Measurements from ENCODE around the gene MED27.

- TF ChIP-seq, protein P1, sequence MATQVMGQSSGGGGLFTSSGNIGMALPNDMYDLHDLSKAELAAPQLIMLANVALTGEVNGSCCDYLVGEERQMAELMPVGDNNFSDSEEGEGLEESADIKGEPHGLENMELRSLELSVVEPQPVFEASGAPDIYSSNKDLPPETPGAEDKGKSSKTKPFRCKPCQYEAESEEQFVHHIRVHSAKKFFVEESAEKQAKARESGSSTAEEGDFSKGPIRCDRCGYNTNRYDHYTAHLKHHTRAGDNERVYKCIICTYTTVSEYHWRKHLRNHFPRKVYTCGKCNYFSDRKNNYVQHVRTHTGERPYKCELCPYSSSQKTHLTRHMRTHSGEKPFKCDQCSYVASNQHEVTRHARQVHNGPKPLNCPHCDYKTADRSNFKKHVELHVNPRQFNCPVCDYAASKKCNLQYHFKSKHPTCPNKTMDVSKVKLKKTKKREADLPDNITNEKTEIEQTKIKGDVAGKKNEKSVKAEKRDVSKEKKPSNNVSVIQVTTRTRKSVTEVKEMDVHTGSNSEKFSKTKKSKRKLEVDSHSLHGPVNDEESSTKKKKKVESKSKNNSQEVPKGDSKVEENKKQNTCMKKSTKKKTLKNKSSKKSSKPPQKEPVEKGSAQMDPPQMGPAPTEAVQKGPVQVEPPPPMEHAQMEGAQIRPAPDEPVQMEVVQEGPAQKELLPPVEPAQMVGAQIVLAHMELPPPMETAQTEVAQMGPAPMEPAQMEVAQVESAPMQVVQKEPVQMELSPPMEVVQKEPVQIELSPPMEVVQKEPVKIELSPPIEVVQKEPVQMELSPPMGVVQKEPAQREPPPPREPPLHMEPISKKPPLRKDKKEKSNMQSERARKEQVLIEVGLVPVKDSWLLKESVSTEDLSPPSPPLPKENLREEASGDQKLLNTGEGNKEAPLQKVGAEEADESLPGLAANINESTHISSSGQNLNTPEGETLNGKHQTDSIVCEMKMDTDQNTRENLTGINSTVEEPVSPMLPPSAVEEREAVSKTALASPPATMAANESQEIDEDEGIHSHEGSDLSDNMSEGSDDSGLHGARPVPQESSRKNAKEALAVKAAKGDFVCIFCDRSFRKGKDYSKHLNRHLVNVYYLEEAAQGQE (IDR thresholded peaks at IDR 0.05; ENCODE audit: low read depth) = no peak
- TF ChIP-seq EGR1 (IDR thresholded peaks at IDR 0.05) (no peak), TAF1 (IDR thresholded peaks at IDR 0.05; ENCODE audit: low read depth) (no peak), CREB1 (IDR thresholded peaks at IDR 0.05; ENCODE audit: low read depth) (no peak), USF1 (IDR thresholded peaks at IDR 0.05) (no peak), ZBTB7A (IDR thresholded peaks at IDR 0.05; ENCODE audit: low read depth) (no peak), EP300 (IDR thresholded peaks at IDR 0.05; ENCODE audit: borderline replicate concordance) (no peak), CEBPB (IDR thresholded peaks at IDR 0.05) (no peak), RAD21 (IDR thresholded peaks at IDR 0.05; ENCODE audit: low read depth) (no peak), YY1 (IDR thresholded peaks at IDR 0.05; ENCODE audit: low read depth) (no peak), TEAD4 (IDR thresholded peaks at IDR 0.05) (no peak)
- TF ChIP-seq, protein P2, sequence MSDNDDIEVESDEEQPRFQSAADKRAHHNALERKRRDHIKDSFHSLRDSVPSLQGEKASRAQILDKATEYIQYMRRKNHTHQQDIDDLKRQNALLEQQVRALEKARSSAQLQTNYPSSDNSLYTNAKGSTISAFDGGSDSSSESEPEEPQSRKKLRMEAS (IDR thresholded peaks at IDR 0.05) = no peak
Observed at GRCh38 chr9:131836607-131837315, 242.9 kb downstream of the MED27 start.

Measured in Ishikawa (cell line).